Esophagus squamous epithelium (tissue), 5 donors: ENCODE results near the gene ZMAT5. TPM values are rescaled to one million over a fixed set of nuclear protein-coding genes. Genes with fewer than 3 reads are reported as not detected.

Experiments
- DNase-seq: peaks from one replicate; lab custom pipeline; 2025; lab: John Stamatoyannopoulos, UW
- H3K27ac ChIP-seq, 4 donors: fragments of 200-600 bp; sonication (generic); one replicate each; pipeline ENCODE4 v1.5.1; 2016 to 2019; ENCODE audit warnings: mild to moderate bottlenecking in 1 of 4
- H3K27me3 ChIP-seq, 4 donors: fragments of 200-600 bp; sonication (generic); 1 replicate in 3 of 4; 2 replicates in 1 of 4; pipeline versions ENCODE4 v1.5.1 to v1.6.0; 2017 to 2021; ENCODE audit warnings: antibody characterized with exemption in 1 of 4
- H3K36me3 ChIP-seq, 3 donors: fragments of 200-600 bp; sonication (generic); one replicate each; pipeline ENCODE4 v1.5.1; 2016 to 2019
- H3K4me1 ChIP-seq, 3 donors: fragments of 200-600 bp; sonication (generic); one replicate each; pipeline ENCODE4 v1.5.1; 2017 to 2019
- H3K4me3 ChIP-seq, 4 donors: fragments of 200-600 bp; sonication (generic); 1 replicate in 3 of 4; 2 replicates in 1 of 4; pipeline ENCODE4 v1.5.1; 2016 to 2019; ENCODE audit warnings: mild to moderate bottlenecking in 2 of 4, moderate library complexity in 1 of 4
- H3K9me3 ChIP-seq, 3 donors: fragments of 200-600 bp; sonication (generic); one replicate each; pipeline ENCODE4 v1.5.1; 2016 to 2019
- CTCF ChIP-seq, 6 experiments: fragments of 450-650 bp in 4 of 6; fragments of 200-600 bp in 2 of 6; sonication (generic) in 2 of 6; IDR thresholded peaks; one replicate each; pipeline ENCODE4 v1.5.1; 2016 to 2019; ENCODE audit warnings: antibody characterized with exemption in 6 of 6, mild to moderate bottlenecking in 4 of 6, moderate library complexity in 4 of 6
- POLR2A ChIP-seq, 4 donors: fragments of 450-650 bp; IDR thresholded peaks; one replicate each; pipeline ENCODE4 v1.6.1; 2017; ENCODE audit warnings: antibody characterized with exemption in 4 of 4, mild to moderate bottlenecking in 4 of 4, moderate library complexity in 3 of 4
- WGBS, 2 donors: methylation state at CpG; one replicate each; pipeline ENCODE4 v1.1.5; 2018; 5-methylcytosine and 5-hydroxymethylcytosine counted together
- intact Hi-C: fragments of 100-400 bp; cut with DNase I; formaldehyde crosslinking; loops from one replicate; pipeline ENCODE4 v1.15.0; 2022
- total RNA-seq, 4 donors: library from RNA; depleted of rRNA; stranded (reverse); fragments of >200 nt; gene quantifications; one replicate each; pipeline ENCODE4 v1.1.0, GENCODE V29; 2016
- donor health status: DM: yes; HTN: yes; CAD: no.

ZMAT5 gene
- total RNA-seq, 4 donors from 2014 or later = 10.1 to 43.8 (median 18.1) TPM

GRCh38 chr22:29735416-29735815 is 31.4 kb downstream of the ZMAT5 start:
- Histone ChIP-seq H3K4me3 (no peak overlapping the region), H3K36me3 (peaks cover 0 to 42% (median 8%) of the 10 kb centered on the region in 3 donors), H3K27me3 (no peaks in the 10 kb centered on the region), H3K4me1 (peaks cover 0 to 19% (median 10%) of the 10 kb centered on the region in 3 donors), H3K27ac (no peak overlapping the region), H3K9me3 (no peaks in the 10 kb centered on the region)
- no CpG with 5 or more reads among the region's 1 CpG for WGBS, 2 donors
- intact Hi-C loops = no loop called here
- TF ChIP-seq POLR2A (IDR thresholded peaks at IDR 0.05) (no peak), CTCF (IDR thresholded peaks at IDR 0.05) (no peak)
- DNase-seq = no peak

GRCh38 chr22:29734838-29735237 is 32.0 kb downstream of the ZMAT5 start:
- WGBS, 2 donors = 62 to 80% methylated on average over 7 to 8 of the region's 9 CpGs
- Histone ChIP-seq H3K27me3 (no peaks in the 10 kb centered on the region), H3K36me3 (peaks cover 0 to 37% (median 11%) of the 10 kb centered on the region in 3 donors), H3K27ac (no peak overlapping the region), H3K9me3 (no peaks in the 10 kb centered on the region), H3K4me1 (peaks cover 0 to 19% (median 10%) of the 10 kb centered on the region in 3 donors), H3K4me3 (no peak overlapping the region)
- intact Hi-C loops = no loop called here
- DNase-seq = no peak
- TF ChIP-seq CTCF (IDR thresholded peaks at IDR 0.05) (no peak), POLR2A (IDR thresholded peaks at IDR 0.05) (no peak)

GRCh38 chr22:29734406-29734805 is 32.4 kb downstream of the ZMAT5 start:
- WGBS, 2 donors = 85 to 91% methylated on average over 4 of the region's 8 CpGs
- H3K9me3 ChIP-seq = no peaks in the 10 kb centered on the region
- no peak for TF ChIP-seq CTCF (IDR thresholded peaks at IDR 0.05)
- no peak for TF ChIP-seq POLR2A (IDR thresholded peaks at IDR 0.05)
- no peak overlapping the region for H3K27ac ChIP-seq
- peaks cover 0 to 19% (median 10%) of the 10 kb centered on the region in 3 donors for H3K4me1 ChIP-seq
- intact Hi-C loops = no loop called here
- DNase-seq = no peak
- no peak overlapping the region for H3K4me3 ChIP-seq
- H3K36me3 ChIP-seq = peaks cover 0 to 33% (median 8%) of the 10 kb centered on the region in 3 donors
- H3K27me3 ChIP-seq = no peaks in the 10 kb centered on the region

GRCh38 chr22:29733362-29734201 is 33.2 kb downstream of the ZMAT5 start:
- Histone ChIP-seq H3K4me3 (no peak overlapping the region), H3K36me3 (peaks cover 0 to 24% (median 5%) of the 10 kb centered on the region in 3 donors), H3K27me3 (no peaks in the 10 kb centered on the region), H3K9me3 (no peaks in the 10 kb centered on the region), H3K4me1 (peaks cover 0 to 19% (median 10%) of the 10 kb centered on the region in 3 donors), H3K27ac (no peak overlapping the region)
- intact Hi-C loops = no loop called here
- WGBS, 2 donors = 37 to 45% methylated on average over 9 of the region's 19 CpGs
- no peak for TF ChIP-seq POLR2A (IDR thresholded peaks at IDR 0.05)
- TF ChIP-seq CTCF (IDR thresholded peaks at IDR 0.05) = no peak
- no peak for DNase-seq

- 68 to 83% methylated on average over 1 to 4 of the region's 6 CpGs for whole genome bisulfite sequencing, 2 donors
- peaks cover 0 to 19% (median 10%) of the 10 kb centered on the region in 3 donors for H3K4me1 ChIP-seq
- intact Hi-C loops = no loop called here
- H3K27ac ChIP-seq = no peak overlapping the region
- TF ChIP-seq CTCF (IDR thresholded peaks at IDR 0.05) (no peak), POLR2A (IDR thresholded peaks at IDR 0.05) (no peak)
- no peak for DNase-seq
- H3K36me3 ChIP-seq = peaks cover 0 to 17% (median 5%) of the 10 kb centered on the region in 3 donors
- H3K4me3 ChIP-seq = no peak overlapping the region
- no peaks in the 10 kb centered on the region for H3K9me3 ChIP-seq
- H3K27me3 ChIP-seq = no peaks in the 10 kb centered on the region
Measured at GRCh38 chr22:29732883-29733282, 33.9 kb downstream of the ZMAT5 start.
